Middle frontal gyrus (tissue), 1 donor: ENCODE data around the gene PRKAR1B.
A peak's percentile ranks its signal among the peaks of the same experiment; 100 is the strongest.

ENCODE experiments used
- DNase-seq: peaks from one replicate; pipeline ENCODE4 v3.0.0-alpha.2; 2015; ENCODE audit warnings: low spot score; ENCODE audit errors: extremely low spot score

PRKAR1B gene

GRCh38 chr7:741191-741671 lies 14.2 kb upstream of the PRKAR1B start:
- DNase-seq: no peak

GRCh38 chr7:739983-740942 lies 13.2 kb upstream of the PRKAR1B start:
- DNase-seq: no peak

- no peak for DNase-seq
These were observed 12.4 kb upstream of the PRKAR1B start for GRCh38 chr7:739455-739982.

GRCh38 chr7:738723-739454 lies 11.8 kb upstream of the PRKAR1B start:
- no peak for DNase-seq

GRCh38 chr7:738241-738640 lies 11.2 kb upstream of the PRKAR1B start:
- no peak for DNase-seq

GRCh38 chr7:734808-735207 lies 7.7 kb upstream of the PRKAR1B start:
- no peak for DNase-seq

- DNase-seq: no peak
These were observed 7.1 kb upstream of the PRKAR1B start for GRCh38 chr7:734214-734613.

GRCh38 chr7:732556-732955 lies 5.5 kb upstream of the PRKAR1B start:
- no peak for DNase-seq

GRCh38 chr7:732094-732541 lies 5.0 kb upstream of the PRKAR1B start:
- no peak for DNase-seq

GRCh38 chr7:731440-732085 lies 4.5 kb upstream of the PRKAR1B start:
- DNase-seq: no peak

- no peak for DNase-seq
These were observed 3.7 kb upstream of the PRKAR1B start for GRCh38 chr7:730501-731439.

GRCh38 chr7:729140-730000 lies 2.3 kb upstream of the PRKAR1B start:
- DNase-seq: no peak

- DNase-seq: no peak
These were observed 1.5 kb upstream of the PRKAR1B start for GRCh38 chr7:728602-729001.

GRCh38 chr7:727806-728460 lies 852 bp upstream of the PRKAR1B start:
- no peak for DNase-seq

GRCh38 chr7:726854-727103 lies 302 bp downstream of the PRKAR1B start:
- no peak for DNase-seq

GRCh38 chr7:726084-726853 lies 812 bp downstream of the PRKAR1B start, which contains the start of gene DNAAF5:
Gene DNAAF5, plus strand, starts transcription at chr7:726699. Its CDS starts 22 bp downstream, at chr7:726721.
- DNase-seq: peak; percentile 86

- no peak for DNase-seq
These were observed 1.7 kb downstream of the PRKAR1B start for GRCh38 chr7:725223-726005.
